ENCODE results near the gene SPATS2. TPM values are rescaled to one million over a fixed set of nuclear protein-coding genes. Genes with fewer than 3 reads are reported as not detected.
A peak's percentile ranks its signal among the peaks of the same experiment; 100 is the strongest.

Gene SPATS2
- total RNA-seq, 2 experiments from 2014 or later: 9.2 to 10.8 TPM

DNA sequence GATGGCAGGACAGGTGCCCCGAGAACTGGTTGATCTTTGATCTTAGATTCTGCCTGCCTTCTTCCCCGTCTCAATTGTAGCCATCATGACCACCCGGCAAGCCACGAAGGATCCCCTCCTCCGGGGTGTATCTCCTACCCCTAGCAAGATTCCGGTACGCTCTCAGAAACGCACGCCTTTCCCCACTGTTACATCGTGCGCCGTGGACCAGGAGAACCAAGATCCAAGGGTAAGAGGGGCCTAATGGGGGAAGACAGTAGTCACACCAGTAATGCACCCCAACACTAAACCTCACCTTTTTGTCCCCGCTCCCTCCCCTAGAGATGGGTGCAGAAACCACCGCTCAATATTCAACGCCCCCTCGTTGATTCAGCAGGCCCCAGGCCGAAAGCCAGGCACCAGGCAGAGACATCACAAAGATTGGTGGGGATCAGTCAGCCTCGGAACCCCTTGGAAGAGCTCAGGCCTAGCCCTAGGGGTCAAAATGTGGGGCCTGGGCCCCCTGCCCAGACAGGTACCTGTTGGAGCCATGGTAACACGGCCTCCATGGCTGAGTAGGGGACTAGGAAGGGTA is 43.7 kb upstream of the SPATS2 start:
- H3K27me3 Mint-ChIP-seq: no peaks in the 10 kb centered on the region
- intact Hi-C loops (cut with micrococcal nuclease): no loop called here
- peaks cover 10% of the 10 kb centered on the region for H3K4me1 Mint-ChIP-seq (ENCODE audit: low read depth)
- ATAC-seq (no peak), DNase-seq (no peak)
- no peaks in the 10 kb centered on the region for H3K9me3 Mint-ChIP-seq
- peaks cover 23% of the 10 kb centered on the region for H3K36me3 Mint-ChIP-seq (ENCODE audit: low read depth)
- CTCF ChIA-PET: interaction anchor here (1.0 to 4.7 kb wide), 10 partner anchors 8 to 190 kb away, joined by 3 to 42 read pairs (median 13); partner anchors contain the start of genes C1QL4, DNAJC22 and PRPH
- H3K27ac Mint-ChIP-seq: peak overlapping the region; percentile 92
- peak overlapping the region; percentile 100 for H3K4me3 Mint-ChIP-seq
- POLR2A ChIA-PET: interaction anchor here (1.1 to 2.7 kb wide), 6 partner anchors 8 to 59 kb away, joined by 3 to 17 read pairs (median 6); partner anchors contain the start of genes PRPH and TUBA1C
- TF ChIP-seq, protein P1, sequence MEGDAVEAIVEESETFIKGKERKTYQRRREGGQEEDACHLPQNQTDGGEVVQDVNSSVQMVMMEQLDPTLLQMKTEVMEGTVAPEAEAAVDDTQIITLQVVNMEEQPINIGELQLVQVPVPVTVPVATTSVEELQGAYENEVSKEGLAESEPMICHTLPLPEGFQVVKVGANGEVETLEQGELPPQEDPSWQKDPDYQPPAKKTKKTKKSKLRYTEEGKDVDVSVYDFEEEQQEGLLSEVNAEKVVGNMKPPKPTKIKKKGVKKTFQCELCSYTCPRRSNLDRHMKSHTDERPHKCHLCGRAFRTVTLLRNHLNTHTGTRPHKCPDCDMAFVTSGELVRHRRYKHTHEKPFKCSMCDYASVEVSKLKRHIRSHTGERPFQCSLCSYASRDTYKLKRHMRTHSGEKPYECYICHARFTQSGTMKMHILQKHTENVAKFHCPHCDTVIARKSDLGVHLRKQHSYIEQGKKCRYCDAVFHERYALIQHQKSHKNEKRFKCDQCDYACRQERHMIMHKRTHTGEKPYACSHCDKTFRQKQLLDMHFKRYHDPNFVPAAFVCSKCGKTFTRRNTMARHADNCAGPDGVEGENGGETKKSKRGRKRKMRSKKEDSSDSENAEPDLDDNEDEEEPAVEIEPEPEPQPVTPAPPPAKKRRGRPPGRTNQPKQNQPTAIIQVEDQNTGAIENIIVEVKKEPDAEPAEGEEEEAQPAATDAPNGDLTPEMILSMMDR (IDR thresholded peaks at IDR 0.05): no peak

DNA sequence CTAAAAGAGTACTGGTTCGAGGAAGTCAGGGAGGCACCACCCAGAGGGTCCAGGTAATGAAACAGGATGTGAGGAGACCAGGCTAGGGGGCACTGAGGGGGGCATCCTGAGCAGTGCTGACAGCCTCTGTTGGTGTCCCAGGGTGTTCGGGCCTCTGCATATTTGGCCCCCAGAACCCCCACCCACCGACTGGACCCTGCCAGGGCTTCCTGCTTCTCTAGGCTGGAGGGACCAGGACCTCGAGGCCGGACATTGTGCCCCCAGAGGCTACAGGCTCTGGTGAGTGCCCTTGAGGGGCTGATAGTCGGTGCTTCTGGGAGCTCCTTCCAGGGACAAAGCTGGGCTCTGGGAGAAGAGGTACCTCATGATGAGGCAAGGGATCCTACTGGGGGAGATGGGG is 41.7 kb upstream of the SPATS2 start:
- Mint-ChIP-seq H3K4me3 (no peak overlapping the region), H3K27ac (no peak overlapping the region), H3K27me3 (no peaks in the 10 kb centered on the region), H3K4me1 (ENCODE audit: low read depth) (peaks cover 10% of the 10 kb centered on the region), H3K36me3 (ENCODE audit: low read depth) (peaks cover 30% of the 10 kb centered on the region), H3K9me3 (no peaks in the 10 kb centered on the region)
- TF ChIP-seq, protein P1 (IDR thresholded peaks at IDR 0.05): no peak
- ATAC-seq (no peak), DNase-seq (no peak)
- intact Hi-C loops (cut with micrococcal nuclease): no loop called here
- ChIA-PET POLR2A (interaction anchor here (0.7 to 1.2 kb wide), 2 partner anchors 17 to 194 kb away, joined by 3 to 4 read pairs; partner anchors contain the start of gene TUBA1B), CTCF (interaction anchor here (1.0 to 1.6 kb wide), 3 partner anchors 16 to 31 kb away, joined by 3 to 5 read pairs (median 5); no protein-coding TSS in a partner anchor)

DNA sequence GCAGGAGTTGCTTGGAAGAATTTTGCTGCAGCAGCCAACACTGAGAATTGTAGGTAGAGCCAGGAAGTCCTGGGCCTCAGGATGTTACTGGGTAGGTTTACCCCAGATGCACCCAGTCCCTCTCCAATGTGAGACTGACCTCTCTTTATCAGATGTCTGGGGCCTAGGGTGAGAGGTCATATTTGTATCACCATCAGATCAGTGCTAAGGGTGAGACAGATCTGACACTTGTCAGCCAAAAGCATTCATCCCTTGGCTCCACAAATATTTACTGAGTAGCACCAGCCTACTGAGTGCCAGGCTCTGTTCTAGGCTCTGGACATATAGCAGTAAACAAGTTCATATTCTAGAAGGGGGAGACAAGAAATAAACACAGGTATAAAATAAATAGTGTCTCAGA is 39.9 kb upstream of the SPATS2 start:
- CTCF ChIA-PET: no interaction called here
- intact Hi-C loops (cut with micrococcal nuclease): no loop called here

DNA sequence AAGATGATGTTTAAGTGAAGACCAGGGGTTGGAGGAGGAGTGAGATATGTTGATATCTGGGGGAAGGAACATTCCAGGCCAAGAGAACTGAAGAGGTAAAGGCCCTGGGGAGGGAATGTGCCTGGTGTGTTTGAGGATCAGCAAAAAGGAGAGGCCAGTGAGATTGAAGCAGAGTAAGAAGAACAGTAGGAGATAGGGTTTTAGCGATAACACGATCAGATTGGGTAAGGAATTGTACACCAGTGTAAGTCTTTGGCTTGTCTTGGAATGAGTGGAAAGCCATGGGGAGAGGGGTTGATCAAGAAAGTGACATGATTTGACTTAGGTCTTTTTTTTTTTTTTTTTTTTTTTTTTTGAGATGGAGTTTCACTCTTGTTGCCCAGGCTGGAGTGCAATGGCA is 39.4 kb upstream of the SPATS2 start:
- Mint-ChIP-seq H3K36me3 (ENCODE audit: low read depth) (peaks cover 39% of the 10 kb centered on the region), H3K27ac (no peak overlapping the region)
- CTCF ChIA-PET: no interaction called here

More for the DNA sequence above, 39.9 kb upstream of the SPATS2 start:
- H3K27me3 Mint-ChIP-seq: peaks cover 8% of the 10 kb centered on the region
- TF ChIP-seq, protein P1 (IDR thresholded peaks at IDR 0.05): no peak
- ATAC-seq (no peak), DNase-seq (no peak)
- no peaks in the 10 kb centered on the region for H3K9me3 Mint-ChIP-seq
- peaks cover 39% of the 10 kb centered on the region for H3K36me3 Mint-ChIP-seq (ENCODE audit: low read depth)
- H3K4me1 Mint-ChIP-seq (ENCODE audit: low read depth): peaks cover under 1% of the 10 kb centered on the region
- no peak overlapping the region for H3K27ac Mint-ChIP-seq
- no peak overlapping the region for H3K4me3 Mint-ChIP-seq
- POLR2A ChIA-PET: no interaction called here

DNA sequence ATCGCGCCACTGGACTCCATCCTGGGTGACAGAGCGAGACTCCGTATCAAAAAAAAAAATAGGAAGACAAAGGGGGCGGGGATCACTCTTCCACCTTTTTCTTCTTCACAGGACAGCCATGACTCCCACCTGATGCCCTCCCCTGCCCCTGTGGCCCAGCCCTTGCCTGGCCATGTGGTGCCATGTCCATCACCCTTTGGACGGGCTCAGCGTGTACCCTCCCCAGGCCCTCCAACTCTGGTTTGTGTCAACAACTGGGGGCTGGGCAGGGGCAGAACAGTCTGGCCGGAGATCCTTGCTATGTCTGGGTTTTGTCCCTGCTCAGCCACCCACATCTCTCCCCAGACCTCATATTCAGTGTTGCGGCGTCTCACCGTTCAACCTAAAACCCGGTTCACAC is 38.4 kb upstream of the SPATS2 start:
- no peak for DNase-seq
- POLR2A ChIA-PET: interaction anchor here (2.1 kb wide), 1 partner anchor 39 kb away, joined by 6 read pairs; the partner anchor contains the start of gene SPATS2

More for the DNA sequence above, 39.4 kb upstream of the SPATS2 start:
- POLR2A ChIA-PET: no interaction called here
- intact Hi-C loops (cut with micrococcal nuclease): no loop called here
- ATAC-seq (no peak), DNase-seq (no peak)
- Mint-ChIP-seq H3K4me3 (no peak overlapping the region), H3K4me1 (ENCODE audit: low read depth) (no peaks in the 10 kb centered on the region), H3K27me3 (peaks cover 12% of the 10 kb centered on the region), H3K9me3 (no peaks in the 10 kb centered on the region)
- TF ChIP-seq, protein P1 (IDR thresholded peaks at IDR 0.05): no peak

More for the DNA sequence above, 38.4 kb upstream of the SPATS2 start:
- ATAC-seq: no peak
- Mint-ChIP-seq H3K27me3 (peaks cover 18% of the 10 kb centered on the region), H3K36me3 (ENCODE audit: low read depth) (peaks cover 32% of the 10 kb centered on the region), H3K9me3 (no peaks in the 10 kb centered on the region), H3K4me1 (ENCODE audit: low read depth) (peaks cover 2% of the 10 kb centered on the region), H3K27ac (no peak overlapping the region), H3K4me3 (no peak overlapping the region)
- CTCF ChIA-PET: interaction anchor here (1.2 kb wide), 1 partner anchor 14 kb away, joined by 5 read pairs; no protein-coding TSS in a partner anchor
- intact Hi-C loops (cut with micrococcal nuclease): no loop called here
- TF ChIP-seq, protein P1 (IDR thresholded peaks at IDR 0.05): no peak
